Lung (tissue), 12 donors: ENCODE measurements around the gene LDLRAD4. TPM values are rescaled to one million over a fixed set of nuclear protein-coding genes. Genes with fewer than 3 reads are reported as not detected.

Experiments used
- ATAC-seq: fragments of 200-7000 bp; cut with Tn5 transposase; one replicate; pipeline ENCODE4 v1.9.1; 2020; ENCODE audit warnings: moderate number of reproducible peaks; ENCODE audit not compliant: insufficient read depth, low FRiP score
- DNase-seq, 3 donors: peaks; one replicate each; pipeline ENCODE4 v3.0.0-alpha.2; 2013 to 2017
- H3K27ac ChIP-seq, 2 donors: one replicate each; pipeline ENCODE4 v1.5.1; 2013; ENCODE audit warnings: mild to moderate bottlenecking in 2 of 2, moderate library complexity in 2 of 2, control low read depth in 1 of 2, inconsistent platforms in 1 of 2, low read depth in 1 of 2, low read length in 1 of 2
- H3K27me3 ChIP-seq, 3 donors: one replicate each; pipeline ENCODE4 v1.5.1; 2013; ENCODE audit warnings: low read length in 2 of 3; ENCODE audit not compliant: control insufficient read depth in 3 of 3, insufficient read depth in 3 of 3
- H3K36me3 ChIP-seq, 4 donors: one replicate each; pipeline ENCODE4 v1.5.1; 2013; ENCODE audit warnings: low read length in 4 of 4, mild to moderate bottlenecking in 1 of 4, moderate library complexity in 1 of 4; ENCODE audit not compliant: control insufficient read depth in 4 of 4, insufficient read depth in 4 of 4
- H3K4me1 ChIP-seq, 5 donors: one replicate each; pipeline ENCODE4 v1.5.1; 2013; ENCODE audit warnings: low read length in 5 of 5, mild to moderate bottlenecking in 2 of 5, moderate library complexity in 1 of 5; ENCODE audit not compliant: control insufficient read depth in 5 of 5, insufficient read depth in 5 of 5
- H3K4me3 ChIP-seq: one replicate; pipeline ENCODE4 v1.5.1; 2013; ENCODE audit warnings: mild to moderate bottlenecking, control low read depth, moderate library complexity
- H3K9ac ChIP-seq, 2 donors: one replicate each; pipeline ENCODE4 v1.5.1; 2013; ENCODE audit warnings: low read length in 2 of 2, control low read depth in 1 of 2; ENCODE audit not compliant: insufficient read depth in 1 of 2
- H3K9me3 ChIP-seq, 4 donors: one replicate each; pipeline ENCODE4 v1.5.1; 2013; ENCODE audit warnings: low read length in 3 of 4, mild to moderate bottlenecking in 1 of 4, moderate library complexity in 1 of 4; ENCODE audit not compliant: control insufficient read depth in 4 of 4, insufficient read depth in 3 of 4
- WGBS, 2 donors: extraction: QIAGEN DNeasy Blood & Tissue Kit; methylation state at CpG; one replicate each; pipeline ENCODE4 v1.1.7; 2013; 5-methylcytosine and 5-hydroxymethylcytosine counted together
- polyA plus RNA-seq, 2 donors: library from polyadenylated mRNA; stranded (reverse); fragments of 200-250 nt; gene quantifications; one replicate each; pipeline ENCODE4 v1.2.1, GENCODE V29; 2013
- total RNA-seq, 2 donors: library from RNA; depleted of rRNA in 1 of 2; stranded (reverse); fragments of >200 nt in 1 of 2; gene quantifications; one replicate each; pipeline ENCODE4 v1.2.1, GENCODE V29; 2014 to 2021
- TF ChIP-seq, protein P1 (sequence below): IDR thresholded peaks from 2 replicates; pipeline ENCODE4 v1.5.1; 2012; ENCODE audit warnings: mild to moderate bottlenecking; ENCODE audit errors: control extremely low read depth, extremely low read depth
- donor health status: control.
- donor health status: control.
- donor health status: Bipolar disorder and iron deficiency.
- donor health status: healthy.
- donor health status: DM: yes; HTN: yes; CAD: no.

Gene LDLRAD4
- total and polyA plus RNA-seq, 4 donors = 3.2 to 62.4 (median 19.9) TPM

DNA sequence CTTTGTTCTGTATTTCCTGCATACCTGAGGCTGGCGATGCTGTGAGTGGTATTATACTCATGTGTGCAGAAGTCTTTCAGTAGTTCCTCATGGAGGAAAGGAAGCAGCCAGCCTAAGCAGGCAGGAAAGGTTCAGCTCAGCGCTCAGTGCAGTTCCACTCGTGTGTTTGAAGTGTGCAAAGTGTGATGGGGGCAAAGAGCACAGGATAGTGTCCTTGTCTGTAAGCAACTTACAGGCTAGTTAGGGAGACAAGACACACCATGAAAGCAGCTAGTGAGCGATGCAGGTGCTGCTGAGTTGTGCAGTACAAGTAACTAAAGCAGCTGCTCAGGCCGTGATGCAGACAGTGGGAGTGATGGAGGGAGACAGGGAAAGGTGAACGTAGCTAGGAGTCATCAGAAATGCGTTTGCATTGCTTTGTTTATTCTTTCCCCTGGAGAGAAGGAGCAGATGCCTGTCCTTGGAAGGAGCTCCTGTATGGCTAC lies 146.2 kb downstream of the LDLRAD4 start:
- Histone ChIP-seq H3K27me3 (no peaks in the 10 kb centered on the region), H3K4me3 (no peak overlapping the region), H3K36me3 (no peaks in the 10 kb centered on the region), H3K9me3 (peaks cover 0 to 2% (median 0%) of the 10 kb centered on the region in 4 donors), H3K27ac (no peak overlapping the region), H3K4me1 (no peaks in the 10 kb centered on the region), H3K9ac (no peak overlapping the region)
- 71 to 75% methylated on average over 7 of the region's 7 CpGs for WGBS, 2 donors
- ATAC-seq (no peak), DNase-seq (no peak)
- TF ChIP-seq, protein P1, sequence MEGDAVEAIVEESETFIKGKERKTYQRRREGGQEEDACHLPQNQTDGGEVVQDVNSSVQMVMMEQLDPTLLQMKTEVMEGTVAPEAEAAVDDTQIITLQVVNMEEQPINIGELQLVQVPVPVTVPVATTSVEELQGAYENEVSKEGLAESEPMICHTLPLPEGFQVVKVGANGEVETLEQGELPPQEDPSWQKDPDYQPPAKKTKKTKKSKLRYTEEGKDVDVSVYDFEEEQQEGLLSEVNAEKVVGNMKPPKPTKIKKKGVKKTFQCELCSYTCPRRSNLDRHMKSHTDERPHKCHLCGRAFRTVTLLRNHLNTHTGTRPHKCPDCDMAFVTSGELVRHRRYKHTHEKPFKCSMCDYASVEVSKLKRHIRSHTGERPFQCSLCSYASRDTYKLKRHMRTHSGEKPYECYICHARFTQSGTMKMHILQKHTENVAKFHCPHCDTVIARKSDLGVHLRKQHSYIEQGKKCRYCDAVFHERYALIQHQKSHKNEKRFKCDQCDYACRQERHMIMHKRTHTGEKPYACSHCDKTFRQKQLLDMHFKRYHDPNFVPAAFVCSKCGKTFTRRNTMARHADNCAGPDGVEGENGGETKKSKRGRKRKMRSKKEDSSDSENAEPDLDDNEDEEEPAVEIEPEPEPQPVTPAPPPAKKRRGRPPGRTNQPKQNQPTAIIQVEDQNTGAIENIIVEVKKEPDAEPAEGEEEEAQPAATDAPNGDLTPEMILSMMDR = no peak

DNA sequence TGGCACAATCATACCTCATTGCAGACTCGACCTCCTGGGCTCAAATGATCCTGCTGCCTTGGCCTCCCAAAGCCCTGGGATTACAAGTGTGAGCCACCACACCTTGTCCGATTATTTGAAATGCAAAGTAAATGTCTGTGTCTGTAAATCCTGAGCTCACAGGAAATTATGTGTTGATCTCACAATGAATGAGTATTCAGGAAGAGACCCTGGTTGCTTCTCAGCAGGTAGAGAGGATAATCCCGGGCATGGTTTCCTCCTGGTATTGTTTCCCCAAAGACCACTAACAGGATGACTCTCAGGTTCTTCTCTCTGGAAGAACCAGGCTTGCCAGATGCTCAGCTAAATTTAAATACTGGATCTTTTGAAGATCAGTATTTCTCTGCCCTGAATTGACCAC lies 147.6 kb downstream of the LDLRAD4 start:
- no peaks in the 10 kb centered on the region for H3K4me1 ChIP-seq

DNA sequence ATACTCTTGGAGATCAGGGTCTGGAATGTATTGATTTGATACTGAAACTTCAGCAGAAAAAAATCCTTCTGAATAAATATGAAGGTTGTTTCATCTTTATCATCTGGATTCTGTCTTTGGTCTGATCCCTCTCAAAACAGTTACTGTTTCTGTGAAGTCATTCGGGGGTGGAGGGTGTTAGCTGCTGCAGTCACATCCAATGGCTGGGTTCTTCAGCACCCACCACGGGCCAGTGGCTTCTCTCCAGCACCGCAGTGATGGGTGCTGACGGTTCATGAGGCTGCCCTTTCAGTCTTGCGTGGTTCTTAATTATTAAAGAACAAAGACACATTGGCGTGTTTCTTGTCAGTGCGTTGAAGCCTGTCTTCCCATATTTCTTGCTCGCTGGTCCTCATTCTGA lies 148.0 kb downstream of the LDLRAD4 start:
- no peaks in the 10 kb centered on the region for H3K36me3 ChIP-seq
- no peaks in the 10 kb centered on the region for H3K27me3 ChIP-seq
- no peak for DNase-seq
- 86 to 90% methylated on average over 8 of the region's 8 CpGs for WGBS, 2 donors
- no peak overlapping the region for H3K4me3 ChIP-seq
- TF ChIP-seq, protein P1 = no peak
- ATAC-seq = no peak
- H3K9me3 ChIP-seq = no peaks in the 10 kb centered on the region
- no peaks in the 10 kb centered on the region for H3K4me1 ChIP-seq
- no peak overlapping the region for H3K27ac ChIP-seq
- no peak overlapping the region for H3K9ac ChIP-seq

More for the DNA sequence above, 147.6 kb downstream of the LDLRAD4 start:
- Histone ChIP-seq H3K27ac (no peak overlapping the region), H3K36me3 (no peaks in the 10 kb centered on the region), H3K9me3 (no peaks in the 10 kb centered on the region), H3K27me3 (no peaks in the 10 kb centered on the region), H3K9ac (no peak overlapping the region), H3K4me3 (no peak overlapping the region)
- TF ChIP-seq, protein P1 = no peak
- DNase-seq (no peak), ATAC-seq (no peak)
- WGBS, 2 donors = 78% methylated on average over 3 of the region's 3 CpGs
